ENCODE measurements around the gene MEIS3.
A peak's percentile ranks its signal among the peaks of the same experiment; 100 is the strongest.

MEIS3 gene

DNA sequence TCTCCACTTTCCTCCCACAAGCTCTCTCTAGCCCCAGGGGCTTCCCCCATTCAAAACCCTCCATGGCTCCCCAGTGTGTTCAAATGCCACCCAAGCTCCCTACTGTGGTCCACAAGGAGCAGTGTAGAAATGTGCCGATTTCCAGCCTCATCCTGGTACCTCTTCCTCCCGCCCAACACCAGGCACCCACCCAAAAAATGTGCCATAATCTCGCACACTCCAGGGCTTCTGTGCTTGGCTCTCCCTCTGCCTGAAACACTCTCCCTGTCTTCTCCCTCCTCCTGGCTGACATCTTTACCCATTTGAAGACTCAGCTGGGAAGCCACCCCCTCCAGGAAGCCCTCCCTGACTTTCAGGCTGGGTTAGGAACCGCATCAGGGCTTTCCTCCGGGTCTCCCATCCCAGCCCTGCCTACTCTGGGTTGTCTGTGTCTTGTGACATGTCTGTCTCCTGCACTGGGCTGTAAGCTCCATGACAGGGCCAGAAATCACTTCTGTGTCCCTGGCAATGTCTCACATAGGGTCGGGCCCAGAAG, 16.6 kb upstream of the MEIS3 start:
- DNase-seq (ENCODE audit: low read depth, low spot score), result no peak

DNA sequence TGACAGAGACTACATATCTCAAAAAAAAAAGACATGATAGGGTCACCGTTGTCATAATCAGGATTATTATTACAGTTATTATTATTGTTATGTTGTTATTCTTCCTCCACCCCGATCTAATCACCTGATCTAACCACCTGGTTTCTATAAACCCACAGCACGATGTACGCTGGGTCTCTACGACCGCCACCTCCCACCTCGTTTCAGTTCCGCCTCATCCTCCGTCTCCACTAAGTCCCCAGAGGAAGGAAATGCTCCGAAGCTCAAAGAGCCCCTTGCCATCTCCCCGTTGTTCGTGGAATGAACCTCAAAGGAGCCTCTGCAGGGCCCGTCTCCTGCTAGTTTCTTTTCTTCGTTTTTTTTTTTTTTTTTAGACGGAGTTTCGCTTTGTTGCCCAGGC, 15.9 kb upstream of the MEIS3 start:
- DNase-seq (ENCODE audit: low read depth, low spot score), result no peak

DNA sequence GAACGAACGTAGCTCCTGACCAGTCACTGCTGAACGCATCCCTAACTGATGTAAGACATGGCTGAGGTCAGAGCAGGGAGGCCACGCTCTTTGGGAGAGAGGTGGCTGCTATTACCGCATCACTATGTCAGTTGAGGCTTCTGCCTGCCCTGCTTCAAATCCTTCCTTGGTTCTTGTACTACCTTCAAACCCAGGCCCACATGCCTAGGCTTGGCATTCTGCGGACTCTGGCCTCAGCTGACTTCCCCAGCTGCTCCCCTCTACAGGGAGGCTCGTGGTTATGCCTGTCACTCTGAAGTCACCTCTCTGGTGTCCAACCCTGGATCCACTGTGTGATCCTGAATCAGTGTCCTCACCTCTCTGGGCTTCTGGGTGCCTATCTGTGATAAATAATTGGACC, 14.8 kb upstream of the MEIS3 start:
- no peak for DNase-seq (ENCODE audit: low read depth, low spot score)

DNA sequence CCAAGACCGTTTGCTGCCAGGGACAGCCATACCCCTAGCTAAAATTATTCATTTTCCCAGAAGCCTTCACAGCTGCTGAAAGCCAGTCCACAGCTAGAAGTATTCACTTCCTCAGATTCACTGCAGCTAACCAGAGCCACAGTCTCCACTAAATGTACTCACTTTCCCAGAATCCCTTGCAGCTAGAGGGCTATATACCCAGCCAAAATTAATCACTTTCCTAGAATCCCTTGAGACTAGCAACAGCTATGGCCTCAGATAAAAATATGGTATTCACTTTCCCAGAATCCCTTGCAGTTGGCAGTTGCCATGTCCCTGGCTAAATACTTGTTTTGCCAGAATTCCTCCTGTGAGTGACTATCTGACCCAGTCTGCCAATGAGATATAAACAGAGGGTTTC, 13.8 kb upstream of the MEIS3 start:
- no peak for DNase-seq (ENCODE audit: low read depth, low spot score)

DNA sequence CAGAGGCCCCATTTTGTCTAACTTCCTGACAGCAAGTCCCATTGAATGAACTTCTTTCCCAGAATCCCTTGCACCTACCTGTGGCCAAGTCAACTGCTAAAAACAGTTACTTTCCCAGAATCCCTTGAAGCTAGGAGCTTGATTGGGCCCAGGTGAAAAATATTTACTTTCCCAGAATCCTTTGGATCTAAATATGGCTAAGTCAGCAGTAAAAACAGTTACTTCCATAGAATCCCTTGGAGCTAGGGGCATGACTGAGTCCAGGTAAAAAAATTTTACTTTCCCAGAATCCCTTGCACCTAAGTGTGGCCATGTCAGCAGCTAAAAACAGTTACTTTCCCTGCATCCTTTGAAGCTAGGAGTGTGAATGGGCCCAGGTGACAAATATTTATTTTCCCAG, 13.2 kb upstream of the MEIS3 start:
- no peak for DNase-seq (ENCODE audit: low read depth, low spot score)

DNA sequence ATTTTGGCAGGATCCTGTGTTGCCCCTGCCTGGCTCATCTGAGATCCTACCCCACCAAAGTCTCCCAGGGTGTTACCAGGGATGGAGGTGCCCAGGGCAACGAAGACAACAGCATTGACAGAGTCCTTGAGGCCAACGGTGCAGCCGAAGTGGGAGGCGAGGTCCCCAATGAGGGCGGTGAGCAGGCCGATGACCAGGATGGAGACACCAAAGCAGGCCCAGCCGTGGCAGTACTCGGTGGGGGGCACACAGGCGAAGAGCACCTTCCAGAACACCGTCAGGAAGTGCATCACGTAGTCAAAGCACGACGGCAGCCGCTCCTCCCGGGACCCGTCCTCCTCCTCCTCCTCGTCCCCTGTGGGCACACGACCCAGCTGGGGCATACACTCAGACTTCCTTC, 12.8 kb upstream of the MEIS3 start:
- no peak for DNase-seq (ENCODE audit: low read depth, low spot score)

DNA sequence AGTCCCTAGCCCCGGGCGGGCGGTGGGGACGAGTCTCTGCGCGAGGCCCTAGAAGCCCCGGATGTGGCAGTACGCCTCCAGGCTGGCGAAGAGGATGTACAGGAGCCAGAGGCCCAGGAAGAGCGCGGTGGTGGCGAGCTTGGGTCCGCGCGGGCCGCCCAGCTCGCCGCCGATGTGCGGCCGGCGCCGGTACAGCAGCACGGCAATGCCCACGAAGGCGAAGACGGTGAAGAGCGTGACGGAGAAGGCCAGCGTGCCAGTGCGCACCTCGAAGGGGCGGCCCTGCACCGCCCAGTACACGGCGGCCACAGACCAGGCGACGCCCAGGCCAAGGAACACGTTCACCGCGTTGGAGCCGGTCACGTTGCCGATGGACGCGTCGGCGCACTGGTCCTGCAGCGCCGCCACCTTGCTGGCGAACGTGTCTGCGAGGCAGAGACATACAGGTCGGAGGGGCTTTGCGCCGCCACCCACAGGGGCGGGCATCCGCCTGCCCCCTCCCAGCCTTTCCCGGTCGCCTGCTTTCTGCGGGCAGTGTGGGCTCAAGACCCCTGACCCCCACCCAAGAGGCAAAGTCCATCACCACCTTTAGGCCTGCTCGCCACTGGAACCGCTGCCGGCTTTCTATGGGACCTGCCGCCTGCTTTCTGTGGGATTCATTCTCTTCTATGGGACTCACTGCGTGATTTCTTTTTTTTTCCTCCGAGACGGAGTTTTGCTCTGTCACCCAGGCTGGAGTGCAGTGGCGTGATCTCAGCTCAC, 10.9 kb upstream of the MEIS3 start:
- peak; percentile 78 for DNase-seq (ENCODE audit: low read depth, low spot score)

DNA sequence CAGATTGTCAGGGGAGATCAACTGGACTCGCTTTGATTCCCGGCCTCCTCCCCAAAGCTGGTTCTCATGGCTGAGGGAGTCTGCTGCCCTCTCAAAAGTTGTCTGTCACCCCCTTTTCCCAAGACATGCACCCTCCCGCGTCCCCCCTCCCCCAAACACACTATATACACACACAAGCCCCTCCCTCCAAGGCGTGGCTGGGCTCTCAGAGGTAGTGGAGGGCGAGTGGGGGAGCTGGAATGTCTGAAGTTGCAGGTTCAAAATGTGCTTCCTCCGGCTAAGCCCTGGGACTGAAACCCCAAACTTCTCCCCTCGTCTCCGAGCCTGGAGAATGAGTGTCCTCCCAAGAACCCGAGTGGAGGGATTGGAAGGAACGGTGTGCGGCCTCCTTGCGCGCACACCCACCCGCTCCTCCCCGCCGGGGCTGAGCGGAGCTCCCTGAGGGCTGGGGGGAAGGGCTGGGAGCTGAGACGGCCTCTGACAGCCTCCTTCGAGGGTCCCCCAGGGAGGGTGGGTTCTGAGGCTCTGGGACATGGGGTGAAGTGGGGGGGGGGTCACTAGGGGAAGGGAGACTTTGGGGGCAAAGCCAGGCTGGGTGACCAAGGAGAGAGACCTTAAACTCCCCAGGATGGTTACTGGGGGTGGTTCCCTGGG, 9.9 kb upstream of the MEIS3 start:
- DNase-seq (ENCODE audit: low read depth, low spot score), result peak; percentile 28

DNA sequence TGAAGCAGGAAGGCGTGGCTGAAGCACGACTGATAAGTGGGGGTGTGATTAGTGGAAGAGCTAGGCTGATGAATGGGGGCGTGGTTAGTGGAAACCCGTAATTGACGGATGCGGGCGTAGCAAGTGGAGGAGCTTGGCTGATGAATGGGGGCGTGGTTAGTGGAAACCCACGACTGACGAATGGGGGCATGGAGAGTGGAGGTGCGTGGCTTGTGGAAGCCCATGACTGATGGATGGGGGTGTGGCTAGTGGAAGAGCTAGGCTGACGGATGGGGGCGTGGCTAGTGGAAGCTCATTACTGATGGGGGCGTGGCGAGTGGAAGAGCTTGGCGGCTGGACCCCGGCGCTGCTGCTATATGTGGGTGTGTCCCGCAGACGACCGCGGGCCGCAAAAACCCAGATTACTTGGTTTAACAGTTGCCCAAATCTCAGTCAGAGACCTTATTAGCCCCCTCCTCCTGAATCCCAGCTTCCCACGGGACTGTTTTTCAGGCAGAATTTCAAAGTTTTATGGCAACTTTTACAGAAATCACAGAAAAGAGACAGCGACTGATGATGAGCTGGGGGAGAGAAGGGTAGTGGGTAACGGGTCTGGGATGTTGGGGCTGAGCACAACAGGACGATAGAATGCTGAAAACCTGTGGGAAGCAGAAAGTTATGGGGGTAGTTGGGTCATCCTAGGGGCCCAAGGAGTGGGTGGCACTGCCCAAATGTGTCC, 9.0 kb upstream of the MEIS3 start:
- peak; percentile 99 for DNase-seq (ENCODE audit: low read depth, low spot score)

DNA sequence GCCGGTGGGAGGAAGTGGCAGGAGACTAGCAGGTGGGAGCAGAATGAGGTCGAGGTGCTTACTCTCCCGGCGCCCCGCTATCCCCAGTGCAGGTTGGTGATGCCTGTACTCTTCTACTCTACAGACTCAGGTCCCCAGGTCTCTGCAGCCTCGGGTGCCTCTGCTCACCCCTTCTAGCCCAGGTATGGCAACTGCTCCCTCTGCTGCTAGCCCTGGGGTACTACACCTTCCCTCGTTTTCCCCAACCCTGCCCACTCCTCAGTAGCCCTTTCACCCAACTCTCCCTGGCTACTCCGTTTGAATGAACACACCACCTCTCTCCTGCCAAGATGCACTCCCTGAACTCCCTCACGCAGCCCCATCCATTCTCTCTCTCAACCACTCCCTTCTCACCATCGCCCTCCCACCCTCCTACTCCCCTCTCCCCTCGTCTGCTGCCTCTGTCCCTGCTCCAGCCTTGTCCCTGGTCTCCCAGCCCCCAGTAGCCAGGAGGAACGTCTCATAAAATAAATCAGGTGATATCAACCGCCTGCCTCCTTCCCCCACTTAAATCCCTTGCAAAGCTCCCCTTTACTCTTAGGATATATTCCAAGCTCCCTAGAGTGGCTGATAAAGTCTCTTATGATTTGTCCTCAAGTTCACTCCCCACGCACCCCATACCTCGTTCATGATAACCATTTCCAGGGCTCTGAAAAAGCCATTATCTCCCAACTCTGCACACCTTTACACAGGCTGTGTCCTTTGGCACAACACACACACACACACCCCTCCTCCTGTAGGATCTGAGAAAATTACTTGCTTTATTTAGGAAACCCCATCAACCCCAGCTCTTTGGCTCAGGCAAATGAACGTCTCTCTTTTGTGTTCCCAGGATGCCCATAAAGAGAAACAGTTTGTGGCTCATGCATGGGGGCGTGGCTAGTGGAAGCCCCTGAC, 8.2 kb upstream of the MEIS3 start:
- DNase-seq (ENCODE audit: low read depth, low spot score), result peak; percentile 97

DNA sequence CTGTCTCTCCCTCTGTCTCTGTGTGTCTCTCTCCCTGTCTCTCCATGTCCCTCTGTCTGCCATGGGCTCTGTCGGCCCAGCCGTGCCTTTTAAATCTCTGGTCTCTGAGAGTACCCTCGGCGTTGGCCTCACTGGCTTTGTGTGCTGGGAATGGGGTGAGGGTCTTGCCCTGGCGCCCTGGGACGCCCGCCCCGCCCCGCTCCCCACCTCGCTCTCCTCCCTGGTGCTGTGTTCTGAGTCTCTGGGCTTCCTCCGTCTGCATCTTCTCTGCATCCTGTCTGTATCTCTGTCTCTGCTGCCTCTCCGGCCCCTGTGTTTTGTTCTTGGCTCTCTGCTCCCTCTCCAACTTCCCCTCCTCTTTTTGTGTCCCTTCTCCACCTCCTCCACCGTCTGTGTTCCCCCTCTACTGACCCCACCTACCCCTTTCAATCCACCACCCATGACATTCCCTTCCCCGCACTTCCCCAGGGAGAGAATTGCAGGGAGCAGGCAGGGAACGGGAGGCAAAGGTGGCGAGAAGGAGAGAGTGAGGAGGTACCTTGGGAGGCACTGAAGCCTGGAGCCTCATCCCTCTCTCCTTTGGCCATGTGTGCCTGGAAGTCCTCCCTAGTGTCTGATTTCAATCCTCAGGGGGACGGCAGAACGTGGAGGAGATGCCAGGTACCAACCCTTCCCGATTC, 4.0 kb upstream of the MEIS3 start:
- DNase-seq (ENCODE audit: low read depth, low spot score), result no peak

DNA sequence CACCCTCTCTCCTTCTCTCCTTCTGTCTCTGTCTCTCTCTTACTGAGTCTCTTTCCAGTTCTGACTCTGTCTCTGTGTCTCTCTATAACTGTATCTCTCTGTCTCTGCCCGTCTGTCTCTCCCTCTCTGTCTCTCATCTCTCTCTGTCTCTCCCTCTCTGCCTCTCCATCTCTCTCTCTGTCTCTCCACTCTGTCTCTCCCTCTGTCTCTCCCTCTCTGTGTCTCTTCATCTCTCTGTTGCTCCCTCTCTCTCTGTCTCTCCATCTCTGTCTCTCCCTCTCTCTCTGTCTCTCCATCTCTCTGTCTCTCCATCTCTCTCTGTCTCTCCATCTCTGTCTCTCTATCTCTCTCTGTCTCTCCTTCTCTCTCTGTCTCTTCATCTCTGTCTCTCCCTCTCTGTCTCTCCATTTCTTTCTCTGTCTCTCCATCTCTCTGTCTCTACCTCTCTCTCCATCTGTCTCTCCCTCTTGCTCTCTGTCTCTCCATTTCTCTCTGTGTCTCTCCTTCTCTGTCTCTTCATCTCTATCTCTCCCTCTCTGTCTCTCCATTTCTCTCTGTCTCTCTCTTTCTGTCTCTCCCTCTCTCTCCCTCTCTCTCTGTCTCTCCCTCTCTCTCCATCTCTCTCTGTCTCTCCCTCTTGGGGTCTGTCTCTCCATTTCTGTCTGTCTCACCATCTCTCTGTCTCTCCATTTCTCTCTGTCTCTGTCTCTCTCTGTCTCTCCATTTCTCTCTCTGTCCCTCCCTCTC, 3.3 kb upstream of the MEIS3 start:
- no peak for DNase-seq (ENCODE audit: low read depth, low spot score)

DNA sequence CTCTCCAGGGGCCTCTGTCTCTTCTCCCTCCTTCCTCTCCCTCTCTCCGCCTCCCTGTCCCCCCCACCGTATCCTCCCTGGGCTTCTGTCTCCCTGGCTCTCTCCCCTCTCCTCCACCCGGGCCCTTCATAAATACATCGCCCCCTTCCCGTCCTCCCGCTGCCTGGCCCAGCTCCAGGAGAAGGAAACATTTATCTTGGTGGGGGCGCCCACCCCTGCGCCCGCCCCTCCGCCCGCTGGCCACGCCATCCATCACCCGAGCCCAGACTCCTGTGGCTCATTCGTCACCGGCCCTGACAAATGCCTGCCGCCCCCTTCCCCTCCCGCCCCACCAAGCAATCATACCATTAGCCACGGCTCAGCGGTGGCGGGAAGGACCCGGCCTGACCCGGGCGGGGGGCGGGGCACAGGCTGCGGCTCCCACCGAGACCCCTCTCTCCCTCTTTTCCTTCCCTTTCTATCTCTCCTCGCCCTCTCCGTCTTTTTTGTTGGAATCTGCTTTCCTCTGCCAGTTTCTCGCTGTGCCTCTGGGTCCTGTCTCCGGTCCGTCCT, 2.6 kb upstream of the MEIS3 start:
- DNase-seq (ENCODE audit: low read depth, low spot score), result peak; percentile 80

DNA sequence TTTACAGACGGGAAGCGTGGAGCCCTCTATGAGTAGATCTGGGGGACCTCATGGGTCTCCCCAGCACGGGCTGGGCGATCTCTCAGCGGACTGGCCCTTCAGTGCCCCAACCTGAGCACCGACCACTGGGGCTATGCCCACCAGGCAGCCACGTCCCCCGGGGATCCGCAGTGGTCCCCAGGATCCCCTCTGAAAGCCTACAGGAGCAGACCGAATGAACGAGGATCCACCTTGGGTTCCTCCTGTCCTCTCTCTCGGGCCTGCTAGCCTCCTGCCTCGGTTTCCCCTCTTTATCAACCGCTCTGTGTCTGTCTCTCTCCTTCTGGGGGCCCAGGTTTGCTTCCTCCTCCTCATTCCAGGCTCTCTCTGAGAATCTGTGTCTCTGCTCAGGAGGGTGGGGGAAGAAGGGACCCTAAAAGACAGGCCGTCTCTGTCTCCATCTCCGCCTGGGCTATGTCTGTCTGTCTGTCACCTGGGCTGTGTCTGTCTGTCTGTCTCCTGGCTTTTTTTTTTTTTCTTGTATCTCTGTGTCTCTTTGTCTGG, 2.0 kb upstream of the MEIS3 start:
- peak; percentile 15 for DNase-seq (ENCODE audit: low read depth, low spot score)

DNA sequence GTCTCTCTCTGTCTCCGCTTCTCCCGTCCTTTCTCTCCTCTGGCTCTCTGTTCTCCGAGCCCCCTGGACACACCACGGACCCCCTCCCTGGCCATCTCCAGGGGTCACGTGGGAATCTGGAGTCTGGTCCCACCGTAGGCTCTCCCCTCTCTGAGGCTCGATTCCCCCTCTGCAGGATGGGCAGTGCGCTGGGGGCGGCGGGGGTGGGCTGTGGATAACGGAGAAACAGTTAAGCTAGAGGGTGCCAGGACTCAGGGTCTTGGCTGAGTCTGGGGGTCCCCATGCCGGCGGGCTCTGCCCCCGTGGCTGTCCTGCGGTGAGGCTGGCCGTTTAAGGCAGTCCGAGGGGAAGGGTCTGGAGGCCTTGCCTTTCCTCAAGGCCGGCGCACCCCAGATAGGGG, 462 bp upstream of the MEIS3 start:
- DNase-seq (ENCODE audit: low read depth, low spot score), result peak; percentile 26

DNA sequence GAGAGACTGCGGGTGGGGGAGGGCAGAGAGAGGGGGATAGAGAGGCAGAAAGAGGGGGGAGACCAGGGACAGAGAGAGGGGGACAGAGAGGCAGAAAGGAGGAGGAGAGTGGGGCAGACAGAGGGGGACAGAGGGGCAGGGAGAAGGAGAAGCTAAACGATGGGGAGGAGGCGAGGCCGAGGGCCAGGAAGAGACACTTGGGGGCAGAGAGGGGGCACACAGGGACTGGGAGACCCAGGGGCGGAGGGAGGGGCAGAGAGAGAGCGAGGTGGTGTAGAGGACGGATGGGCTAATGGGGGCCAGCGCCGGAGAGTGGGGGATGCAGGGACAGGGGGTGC, 666 bp downstream of the MEIS3 start:
- no peak for DNase-seq (ENCODE audit: low read depth, low spot score)

DNA sequence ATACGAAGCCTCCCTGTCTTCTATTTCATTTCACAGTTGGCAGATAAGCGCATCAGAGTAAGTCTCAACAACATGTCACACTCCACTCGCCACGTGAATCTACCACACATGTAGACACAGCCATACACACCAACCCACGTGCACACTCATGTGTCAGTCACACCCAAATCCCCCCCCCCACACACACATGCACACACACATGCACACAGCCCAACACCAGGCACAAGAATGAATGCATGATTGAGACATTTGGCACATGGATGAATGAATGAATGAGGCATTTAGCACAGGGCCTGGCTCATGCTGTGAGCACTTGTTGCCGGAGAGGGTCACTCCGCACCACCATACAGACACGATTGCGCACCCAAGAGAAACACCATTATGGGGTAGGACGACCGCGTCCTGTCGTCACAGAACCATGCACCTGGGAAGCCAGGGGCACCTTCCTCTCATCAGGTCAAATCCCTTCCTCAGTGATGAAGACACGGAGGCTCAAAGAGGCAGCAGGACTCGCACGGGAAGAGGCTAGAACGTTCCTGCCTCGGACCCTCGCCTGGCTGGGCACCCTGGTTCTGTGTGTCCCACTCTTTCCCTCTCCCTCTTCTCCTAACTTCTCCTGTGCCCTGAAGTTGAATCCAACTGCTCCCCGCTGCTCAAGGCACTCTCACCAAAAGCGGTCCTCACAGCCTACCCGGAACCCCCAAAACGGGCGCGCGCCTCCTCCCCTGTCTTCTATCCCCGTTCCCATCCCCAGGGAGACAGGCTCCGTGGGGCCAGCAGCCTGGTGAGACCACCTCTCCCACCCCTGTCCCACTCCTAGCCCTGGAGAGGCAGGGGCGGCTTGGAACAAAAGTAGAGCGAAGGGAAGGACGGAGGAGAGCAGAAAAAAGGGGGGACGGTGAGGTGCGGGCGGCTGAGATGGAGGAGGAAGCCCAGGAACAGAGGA, 1.3 kb downstream of the MEIS3 start:
- DNase-seq (ENCODE audit: low read depth, low spot score), result no peak

DNA sequence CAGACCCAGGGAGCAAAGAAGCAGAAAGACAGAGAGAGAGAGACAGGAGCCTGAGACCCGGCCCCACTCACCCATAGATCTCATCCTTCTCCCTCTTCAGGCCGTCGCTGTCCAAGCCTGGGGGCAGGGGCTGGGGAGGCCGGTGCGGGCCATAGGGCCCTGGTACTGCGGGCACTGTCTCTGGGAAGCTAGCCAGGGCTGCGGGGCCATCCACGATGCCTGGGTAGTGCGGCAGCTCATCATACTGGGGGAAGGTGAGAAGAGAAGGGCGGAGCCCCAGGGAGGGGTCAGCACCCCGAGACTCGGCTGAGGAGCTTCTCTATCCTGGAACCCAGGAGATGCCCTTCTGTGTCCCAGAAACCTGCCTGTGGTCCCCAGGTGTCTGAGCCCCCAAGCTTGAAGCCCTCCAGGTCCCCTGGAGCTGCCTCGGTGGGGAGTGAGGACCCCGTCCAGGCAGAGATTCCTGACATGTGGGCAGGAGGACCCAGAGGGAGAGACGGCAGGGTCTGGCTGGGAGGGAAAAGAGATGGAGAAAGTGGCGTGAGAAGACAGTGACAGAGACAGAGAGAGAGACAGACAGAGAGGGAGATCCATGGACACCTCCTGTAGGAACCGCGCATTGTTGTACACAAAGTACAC, 2.1 kb downstream of the MEIS3 start:
- DNase-seq (ENCODE audit: low read depth, low spot score), result no peak
